Activated T-cell treated with anti-CD3 and anti-CD28 coated beads for 1 hour (primary cell): Measurements from ENCODE around the gene RTN4RL1.
"Not testable (repeated sequence)": the region's sequence is repeated elsewhere in the genome, so short reads cannot be mapped to it uniquely, and the experiment has no call there.

ENCODE experiments used
- DNase-seq: peaks from one replicate; pipeline ENCODE4 v3.0.0-alpha.2; 2020; ENCODE audit warnings: low read depth

Gene RTN4RL1

DNA sequence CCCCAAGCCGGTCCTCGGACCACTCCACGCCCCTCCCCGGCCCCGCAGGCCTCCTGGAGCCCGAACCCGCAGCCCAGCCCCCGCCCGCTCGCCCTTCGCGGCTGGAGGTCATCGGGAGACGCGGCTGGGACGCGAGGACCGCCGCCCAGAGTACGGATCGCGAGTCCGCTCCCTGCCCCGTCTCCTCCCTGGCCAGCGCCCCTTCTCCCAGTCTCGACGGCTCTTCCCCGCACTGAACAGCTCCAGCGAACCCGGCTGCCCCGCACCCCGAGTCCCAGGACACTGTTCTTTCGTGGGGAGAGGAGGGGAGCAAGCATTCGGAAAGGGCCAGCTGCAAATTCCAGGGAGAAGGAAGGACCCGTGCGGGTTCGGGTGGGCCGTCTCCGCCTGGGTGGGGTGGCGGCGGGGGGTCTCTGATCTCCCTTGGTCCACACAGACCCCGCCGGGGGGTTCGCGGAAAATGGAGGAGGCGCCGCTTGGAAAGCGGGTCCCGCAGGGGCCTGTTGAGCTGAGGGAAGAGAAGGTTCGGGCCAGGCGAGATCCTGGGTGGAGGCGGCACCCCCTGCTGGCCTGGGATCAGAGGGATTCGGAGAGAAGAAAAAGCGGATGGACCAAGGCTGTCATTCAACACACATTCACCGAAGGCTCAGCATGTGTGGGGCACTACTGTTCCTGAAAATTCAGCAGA lies 632 bp upstream of the RTN4RL1 start:
- no peak for DNase-seq

- no peak for DNase-seq
These were observed 438 bp downstream of the RTN4RL1 start for GRCh38 chr17:2024572-2025219.

GRCh38 chr17:2023692-2024571 lies 1.2 kb downstream of the RTN4RL1 start:
- DNase-seq = no peak

GRCh38 chr17:2023256-2023655 lies 1.9 kb downstream of the RTN4RL1 start:
- no peak for DNase-seq

- no peak for DNase-seq
These were observed 2.4 kb downstream of the RTN4RL1 start for GRCh38 chr17:2022647-2023240.

DNA sequence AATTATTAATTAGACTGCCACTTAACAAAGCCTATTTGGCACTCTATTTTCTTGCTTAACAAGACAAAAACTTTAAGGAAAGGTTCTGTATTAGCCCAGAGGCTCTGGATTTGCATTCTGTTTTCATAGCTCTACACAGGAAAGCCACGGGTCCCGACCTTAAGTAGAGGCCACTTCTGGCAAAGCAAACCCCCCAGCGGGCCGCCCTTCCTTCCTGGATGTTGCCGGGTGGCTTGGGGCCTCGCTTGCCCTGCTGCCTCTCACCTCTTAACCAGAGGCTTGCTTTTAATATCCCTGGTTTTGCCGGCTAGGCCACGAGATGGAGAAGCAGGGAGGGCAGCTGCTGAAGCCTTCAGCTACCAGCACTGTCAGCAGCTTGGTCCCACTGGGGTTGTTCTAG lies 4.4 kb downstream of the RTN4RL1 start:
- no peak for DNase-seq

DNA sequence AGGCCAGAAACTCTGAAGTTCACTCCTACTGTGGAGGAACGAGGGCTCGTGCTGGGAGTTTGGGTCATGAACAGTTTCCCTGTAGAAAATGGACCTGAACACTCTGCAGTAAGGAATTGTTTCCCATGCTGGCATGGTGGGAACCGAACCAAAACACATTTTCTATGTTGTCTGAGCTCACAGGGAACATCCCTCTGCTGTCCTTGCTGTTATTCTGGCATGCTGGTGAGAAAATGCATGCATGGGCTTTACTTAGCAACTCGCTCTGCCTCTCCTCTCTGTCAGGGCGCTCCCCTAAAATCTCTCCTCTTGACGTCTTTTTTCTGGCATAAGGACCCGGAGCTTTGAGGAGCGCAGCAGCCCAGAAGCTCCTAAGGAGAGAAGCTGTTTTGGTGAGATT lies 5.4 kb downstream of the RTN4RL1 start:
- no peak for DNase-seq

DNA sequence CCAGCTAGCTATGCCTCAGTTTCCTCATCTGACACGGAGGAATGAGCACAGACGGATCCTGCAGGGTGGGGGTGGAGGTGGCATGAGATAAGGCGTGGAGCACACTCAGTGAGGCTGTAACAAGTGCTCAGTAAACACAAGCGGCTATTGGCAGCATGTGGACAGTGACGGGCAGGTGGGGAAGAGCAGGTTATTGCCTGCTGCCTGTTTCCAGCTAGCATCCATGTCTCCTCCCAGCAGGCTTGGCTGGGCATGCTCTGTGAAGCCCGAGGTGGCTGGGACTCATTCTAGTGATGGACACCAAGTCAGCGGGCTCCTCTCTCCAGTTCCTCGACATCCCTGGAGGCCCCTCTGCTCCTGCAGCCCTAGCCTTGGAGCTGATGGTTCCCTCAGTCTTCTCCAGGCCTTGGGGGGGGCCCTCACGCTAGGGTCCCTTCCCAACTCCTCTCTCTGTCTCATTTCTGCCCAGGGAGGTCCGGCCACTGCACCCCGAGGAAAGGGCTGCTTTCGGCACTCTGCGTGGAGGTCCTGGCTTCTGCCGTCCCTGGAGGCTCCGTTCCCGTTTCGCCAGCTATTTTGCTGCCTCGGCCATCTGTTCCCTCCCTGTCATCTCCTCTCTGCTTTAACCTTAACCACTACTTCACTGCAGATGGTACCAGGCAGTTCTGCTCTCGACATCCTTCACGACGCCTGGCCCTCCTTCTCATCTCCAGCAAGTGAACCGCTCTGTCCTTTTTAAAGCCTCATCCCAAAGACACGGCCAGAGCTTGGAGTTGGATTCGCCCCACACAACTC lies 6.2 kb downstream of the RTN4RL1 start:
- no peak for DNase-seq

DNA sequence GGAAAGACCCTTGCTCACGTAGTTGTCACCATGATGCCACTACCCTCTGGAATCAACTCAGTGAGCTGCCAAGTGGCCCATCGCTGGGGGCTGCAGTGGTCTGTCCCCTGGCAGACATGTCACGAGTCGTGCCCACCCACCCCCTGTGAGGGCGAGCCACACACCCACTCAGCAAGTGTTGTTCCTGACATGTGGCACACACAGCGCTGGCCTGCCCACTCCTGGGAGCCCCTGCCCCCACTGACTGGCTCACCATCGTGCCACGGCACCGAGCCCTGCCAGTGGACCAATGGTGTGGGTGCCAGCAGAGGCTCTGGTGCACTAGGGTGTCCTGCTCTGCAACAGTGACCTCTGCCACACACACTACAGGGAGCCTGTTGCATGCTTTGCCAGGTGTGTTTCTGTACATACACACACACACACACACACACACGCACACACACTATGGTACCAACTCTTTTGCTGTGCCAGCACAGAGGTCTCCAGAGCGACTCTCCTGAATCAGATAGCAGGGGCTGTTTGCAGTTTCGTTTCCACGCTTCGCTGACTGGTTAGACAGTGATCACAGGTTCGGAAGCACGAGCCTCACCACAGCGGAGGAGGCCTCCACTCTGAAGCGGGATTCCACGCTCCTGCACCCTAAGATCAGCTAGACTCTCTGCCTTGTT lies 7.7 kb downstream of the RTN4RL1 start:
- no peak for DNase-seq

DNA sequence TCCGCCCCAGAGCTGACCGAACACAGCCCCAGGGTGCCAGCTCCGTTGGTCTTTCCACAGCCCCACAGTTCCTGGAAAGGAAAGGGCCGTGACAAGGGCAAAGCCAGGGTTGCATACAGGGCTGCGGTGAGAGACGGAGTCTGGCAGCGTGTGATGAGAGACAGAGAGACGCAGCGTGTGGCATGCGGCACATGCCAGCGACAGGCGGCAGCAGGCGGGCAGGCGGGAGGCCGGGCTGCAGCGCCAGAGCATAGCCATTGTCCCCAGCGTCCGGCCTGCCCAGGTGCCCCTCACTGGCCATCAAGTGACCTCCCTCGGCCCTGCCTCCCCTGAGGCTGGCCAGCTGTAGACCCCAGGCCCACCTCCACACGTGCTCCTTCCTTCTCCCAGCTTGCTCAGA lies 8.6 kb downstream of the RTN4RL1 start:
- DNase-seq = no peak

DNA sequence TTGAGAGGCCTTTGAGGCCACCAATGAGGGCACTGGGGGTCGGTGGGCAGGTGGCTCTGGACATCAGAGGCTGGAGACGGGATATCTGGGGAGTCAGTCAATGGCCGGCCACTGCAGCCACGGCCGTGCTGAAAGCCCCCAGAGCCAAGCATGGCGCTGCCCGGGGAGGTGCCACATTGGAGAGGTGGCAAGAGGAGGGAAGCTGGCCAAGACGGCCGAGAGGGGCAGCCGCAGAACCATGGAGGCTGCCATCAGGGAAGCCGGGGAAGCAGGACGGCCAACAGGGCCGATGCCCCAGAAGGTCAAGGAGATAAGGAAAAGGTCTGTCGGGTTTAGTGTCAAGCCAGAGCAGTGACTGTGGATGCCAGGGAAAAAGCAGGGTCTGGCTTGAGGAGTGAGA lies 9.8 kb downstream of the RTN4RL1 start:
- DNase-seq = no peak

GRCh38 chr17:2013994-2014317 lies 11.2 kb downstream of the RTN4RL1 start:
- no peak for DNase-seq

- DNase-seq = not testable (repeated sequence)
These were observed 11.7 kb downstream of the RTN4RL1 start for GRCh38 chr17:2013220-2013993.

DNA sequence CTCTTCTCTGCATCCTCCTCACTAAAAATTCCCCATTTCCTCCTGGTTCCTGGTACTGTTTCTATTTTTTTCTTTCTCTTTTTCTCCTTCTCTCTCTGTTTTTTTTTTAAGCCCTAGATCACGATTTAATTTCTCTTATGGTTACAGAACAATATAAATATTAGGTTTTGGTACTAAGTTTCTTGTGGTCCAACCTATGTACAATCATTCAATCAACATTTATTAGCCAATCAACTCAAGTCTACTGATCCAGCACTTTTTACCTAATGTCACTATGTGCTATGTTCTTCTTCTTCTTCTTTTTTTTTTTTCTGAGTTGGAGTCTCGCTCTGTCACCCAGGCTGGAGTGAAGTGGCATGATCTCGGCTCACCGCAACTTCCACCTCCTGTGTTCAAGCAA lies 12.6 kb downstream of the RTN4RL1 start:
- no peak for DNase-seq

GRCh38 chr17:2011411-2012371 lies 13.4 kb downstream of the RTN4RL1 start:
- DNase-seq = no peak

GRCh38 chr17:2009737-2010136 lies 15.4 kb downstream of the RTN4RL1 start:
- DNase-seq = no peak

- DNase-seq = no peak
These were observed 16.6 kb downstream of the RTN4RL1 start for GRCh38 chr17:2008332-2009126.

- DNase-seq = no peak
These were observed 20.6 kb downstream of the RTN4RL1 start for GRCh38 chr17:2004435-2004952.
